ENCODE results near the gene LRRC36. TPM values are rescaled to one million over a fixed set of nuclear protein-coding genes. Genes with fewer than 3 reads are reported as not detected.

Gene LRRC36
- total and polyA plus RNA-seq, 2 of the 8 experiments (the other 6 are each of a cell fraction or from before 2014, with no cell fraction given) = 0.15 TPM; not detected in 1

DNA sequence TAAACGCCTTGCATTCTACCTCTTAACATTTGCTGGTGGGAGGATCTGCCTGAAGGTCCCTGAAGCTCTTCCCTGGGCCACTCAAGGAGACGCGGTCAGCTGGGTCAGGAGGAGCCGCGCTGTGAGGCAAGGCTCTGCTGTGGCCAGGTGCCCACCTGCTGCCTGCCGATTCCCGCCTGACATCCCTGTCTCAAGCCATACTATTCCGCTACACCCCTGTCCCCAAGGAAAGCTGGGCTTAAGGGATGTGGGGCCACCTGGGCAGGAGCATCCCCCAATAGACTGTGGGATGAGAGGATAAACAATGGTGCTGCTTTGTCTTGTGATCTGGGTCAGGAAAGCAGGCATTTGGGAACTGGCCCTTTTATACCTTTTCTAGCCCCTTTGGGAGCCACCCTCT lies 61.6 kb downstream of the LRRC36 start:
- Histone ChIP-seq H3K9me3 (ENCODE audit: insufficient read depth in 2 of 2, low read depth in 1 of 2, low read length in 1 of 2) (no peaks in the 10 kb centered on the region), H3K18ac (ENCODE audit: extremely low read depth, low read length) (no peak overlapping the region), H2AK5ac (ENCODE audit: low read depth, low read length) (no peak overlapping the region), H3K23ac (ENCODE audit: insufficient read length) (no peak overlapping the region), H4K20me1 (replicated peaks in 1 of 2; ENCODE audit: control insufficient read depth in 1 of 2, insufficient read depth in 2 of 2, low read length in 2 of 2) (peaks cover 3 to 5% of the 10 kb centered on the region in 2 experiments), H3K4me2 (ENCODE audit: insufficient read depth in 1 of 2, low read depth in 2 of 2, low read length in 2 of 2) (no peak overlapping the region), H3K23me2 (ENCODE audit: low read depth, low read length) (no peaks in the 10 kb centered on the region), H3K27me3 (replicated peaks in 1 of 4; ENCODE audit: control insufficient read depth in 3 of 4, extremely low read depth in 1 of 4, insufficient read depth in 3 of 4, low read length in 3 of 4) (peaks cover 6 to 19% (median 14%) of the 10 kb centered on the region in 4 experiments), H3K9ac (replicated peaks in 1 of 4; ENCODE audit: extremely low read depth in 1 of 4, low read depth in 3 of 4, low read length in 3 of 4) (no peak overlapping the region), H3K4ac (replicated peaks; ENCODE audit: insufficient read length, low read depth, low read length) (no peak overlapping the region), H3K36me3 (ENCODE audit: control insufficient read depth in 2 of 4, insufficient read depth in 4 of 4, low read length in 3 of 4) (no peaks in the 10 kb centered on the region), H2BK20ac (ENCODE audit: low read length) (no peak overlapping the region), H3K79me2 (ENCODE audit: control insufficient read depth in 1 of 2, insufficient read depth in 2 of 2, low read length in 2 of 2) (no peaks in the 10 kb centered on the region), H3K4me1 (replicated peaks in 1 of 4; ENCODE audit: control insufficient read depth in 3 of 4, insufficient read depth in 4 of 4, low read length in 3 of 4) (peaks cover 0 to 19% (median 7%) of the 10 kb centered on the region in 4 experiments; a peak in 6 of 7 replicates), H4K8ac (ENCODE audit: extremely low read depth, insufficient read depth, low read length) (no peak overlapping the region), H3K4me3 (ENCODE audit: extremely low read depth in 1 of 4, insufficient read depth in 2 of 4, low read depth in 3 of 4, low read length in 4 of 4) (no peak overlapping the region), H4K91ac (replicated peaks; ENCODE audit: insufficient read length, low read length) (no peak overlapping the region), H3K56ac (replicated peaks; ENCODE audit: insufficient read length, low read depth, low read length) (no peak overlapping the region), H3K14ac (ENCODE audit: insufficient read length) (no peak overlapping the region), H4K5ac (ENCODE audit: insufficient read length, low read depth, low read length) (no peak overlapping the region), H3K79me1 (ENCODE audit: low read depth, low read length) (no peaks in the 10 kb centered on the region), H2BK12ac (ENCODE audit: low read depth, low read length) (no peak overlapping the region), H2BK15ac (ENCODE audit: low read length) (no peak overlapping the region), H2BK5ac (ENCODE audit: low read depth, low read length) (no peak overlapping the region), H2AFZ (ENCODE audit: low read length) (no peak overlapping the region), H2BK120ac (replicated peaks; ENCODE audit: low read depth, low read length) (no peak overlapping the region), H3K27ac (ENCODE audit: low read depth, low read length) (no peak overlapping the region)
- TF ChIP-seq CREB1 (IDR thresholded peaks at IDR 0.05) (no peak), CBX5 (IDR thresholded peaks at IDR 0.05; ENCODE audit: low read depth, low read length) (no peak), YY1 (IDR thresholded peaks at IDR 0.05; ENCODE audit: low read depth, low read length) (no peak), JUN (IDR thresholded peaks at IDR 0.05; ENCODE audit: low read depth, low read length) (no peak)
- WGBS, 2 experiments (ENCODE audit: extremely low coverage in 1 of 2, insufficient coverage in 1 of 2, insufficient read length in 1 of 2, insufficient replicate concordance in 2 of 2, low coverage in 1 of 2, low lambda C conversion rate in 2 of 2, missing lambda C conversion rate in 1 of 2) = 88% methylated on average over 7 of the region's 8 CpGs; no CpG with 5 or more reads in 1 of the 2 experiments
- ChIA-PET CTCF (ENCODE audit: partially characterized antibody) (interaction anchor here (0.6 to 32.4 kb wide), 11 partner anchors 10 to 1349 kb away, joined by 3 to 476 read pairs (median 5); partner anchors contain the start of genes KCTD19, LRRC36 and ZDHHC1), POLR2A (ENCODE audit: partially characterized antibody) (interaction anchor here (1.3 to 1.8 kb wide), 2 partner anchors 8 to 14 kb away, joined by 4 to 5 read pairs; no protein-coding TSS in a partner anchor)
- no peak for DNase-seq (ENCODE audit: low read depth in 1 of 2, low spot score in 2 of 2)
- no peak for FAIRE-seq
